ENCODE results near the gene CATSPERZ.

Gene CATSPERZ

GRCh38 chr11:64303109-64304031 is 3.2 kb downstream of the CATSPERZ start:
- Histone ChIP-seq H3K79me1 (ENCODE audit: low read depth, low read length) (peaks cover 10% of the 10 kb centered on the region), H3K9ac (ENCODE audit: low read depth, low read length, poor library complexity) (peak overlapping the region; percentile 63), H2BK5ac (ENCODE audit: low read length) (no peak overlapping the region), H3K27me3 (ENCODE audit: control insufficient read depth in 3 of 3, insufficient read depth in 3 of 3, low read depth in 1 of 3, low read length in 3 of 3) (peaks cover 17 to 43% (median 30%) of the 10 kb centered on the region in 3 experiments), H3K4me2 (ENCODE audit: insufficient read depth, low read length, poor library complexity, severe bottlenecking) (no peak overlapping the region), H3K4me1 (ENCODE audit: control insufficient read depth in 2 of 2, insufficient read depth in 1 of 2, low read depth in 1 of 2, low read length in 2 of 2) (peaks cover 12 to 25% of the 10 kb centered on the region in 2 donors), H3K9me3 (replicated peaks in 1 of 2; ENCODE audit: control insufficient read depth in 2 of 2, insufficient read depth in 1 of 2, low read depth in 1 of 2, low read length in 2 of 2) (no peaks in the 10 kb centered on the region), H3K4ac (ENCODE audit: low read length) (no peak overlapping the region), H2AK5ac (ENCODE audit: low read depth, low read length) (peak overlapping the region; percentile 82), H3K14ac (ENCODE audit: low read length) (no peak overlapping the region), H4K8ac (ENCODE audit: low read depth, low read length) (no peak overlapping the region), H3K18ac (ENCODE audit: low read length) (peak overlapping the region; percentile 52), H2BK12ac (ENCODE audit: low read length) (no peak overlapping the region), H3K23ac (ENCODE audit: low read depth, low read length, poor library complexity) (no peak overlapping the region), H4K91ac (ENCODE audit: low read depth, low read length, poor library complexity) (no peak overlapping the region), H3K27ac (replicated peaks; ENCODE audit: low read length) (no peak overlapping the region), H2BK15ac (ENCODE audit: low read length) (peak overlapping the region; percentile 7), H2AFZ (ENCODE audit: low read length) (no peak overlapping the region), H3K4me3 (ENCODE audit: low read length in 2 of 2) (no peak overlapping the region), H2BK120ac (ENCODE audit: low read depth, low read length) (no peak overlapping the region), H3K36me3 (replicated peaks in 1 of 2; ENCODE audit: control insufficient read depth in 2 of 2, insufficient read depth in 2 of 2, low read length in 2 of 2) (peaks cover 3 to 4% of the 10 kb centered on the region in 2 donors)
- no peak for DNase-seq (ENCODE audit: low spot score)
- WGBS, 2 donors (ENCODE audit: extremely low coverage in 2 of 2, insufficient read length in 2 of 2, insufficient replicate concordance in 1 of 2): no CpG with 5 or more reads among the region's 13 CpGs

- DNase-seq (ENCODE audit: low spot score): no peak
- peak overlapping the region; percentile 50 for H3K9ac ChIP-seq (ENCODE audit: low read depth, low read length, poor library complexity)
- H2BK120ac ChIP-seq (ENCODE audit: low read depth, low read length): no peak overlapping the region
- peak overlapping the region; percentile 87 for H2AFZ ChIP-seq (ENCODE audit: low read length)
- no peak overlapping the region for H3K4ac ChIP-seq (ENCODE audit: low read length)
- H3K4me2 ChIP-seq (ENCODE audit: insufficient read depth, low read length, poor library complexity, severe bottlenecking): no peak overlapping the region
- H2AK5ac ChIP-seq (ENCODE audit: low read depth, low read length): peak overlapping the region; percentile 82
- H2BK5ac ChIP-seq (ENCODE audit: low read length): no peak overlapping the region
- no peak overlapping the region for H2BK12ac ChIP-seq (ENCODE audit: low read length)
- H3K4me1 ChIP-seq (ENCODE audit: control insufficient read depth in 2 of 2, insufficient read depth in 1 of 2, low read depth in 1 of 2, low read length in 2 of 2): peaks cover 12 to 25% of the 10 kb centered on the region in 2 donors
- peaks cover 10% of the 10 kb centered on the region for H3K79me1 ChIP-seq (ENCODE audit: low read depth, low read length)
- WGBS, 2 donors (ENCODE audit: extremely low coverage in 2 of 2, insufficient read length in 2 of 2, insufficient replicate concordance in 1 of 2): no CpG with 5 or more reads among the region's 5 CpGs
- peaks cover 16 to 37% (median 24%) of the 10 kb centered on the region in 3 experiments for H3K27me3 ChIP-seq (ENCODE audit: control insufficient read depth in 3 of 3, insufficient read depth in 3 of 3, low read depth in 1 of 3, low read length in 3 of 3)
- H3K36me3 ChIP-seq (replicated peaks in 1 of 2; ENCODE audit: control insufficient read depth in 2 of 2, insufficient read depth in 2 of 2, low read length in 2 of 2): peaks cover 3 to 4% of the 10 kb centered on the region in 2 donors
- peak overlapping the region; percentile 52 for H3K18ac ChIP-seq (ENCODE audit: low read length)
- H4K8ac ChIP-seq (ENCODE audit: low read depth, low read length): no peak overlapping the region
- H3K27ac ChIP-seq (replicated peaks; ENCODE audit: low read length): no peak overlapping the region
- no peaks in the 10 kb centered on the region for H3K9me3 ChIP-seq (replicated peaks in 1 of 2; ENCODE audit: control insufficient read depth in 2 of 2, insufficient read depth in 1 of 2, low read depth in 1 of 2, low read length in 2 of 2)
- no peak overlapping the region for H3K14ac ChIP-seq (ENCODE audit: low read length)
- H3K4me3 ChIP-seq (ENCODE audit: low read length in 2 of 2): peak overlapping the region in 1 of 2 donors; percentile 57
- no peak overlapping the region for H4K91ac ChIP-seq (ENCODE audit: low read depth, low read length, poor library complexity)
- peak overlapping the region; percentile 7 for H2BK15ac ChIP-seq (ENCODE audit: low read length)
- H3K23ac ChIP-seq (ENCODE audit: low read depth, low read length, poor library complexity): no peak overlapping the region
Measured at GRCh38 chr11:64304032-64304315, 3.8 kb downstream of the CATSPERZ start.

DNA sequence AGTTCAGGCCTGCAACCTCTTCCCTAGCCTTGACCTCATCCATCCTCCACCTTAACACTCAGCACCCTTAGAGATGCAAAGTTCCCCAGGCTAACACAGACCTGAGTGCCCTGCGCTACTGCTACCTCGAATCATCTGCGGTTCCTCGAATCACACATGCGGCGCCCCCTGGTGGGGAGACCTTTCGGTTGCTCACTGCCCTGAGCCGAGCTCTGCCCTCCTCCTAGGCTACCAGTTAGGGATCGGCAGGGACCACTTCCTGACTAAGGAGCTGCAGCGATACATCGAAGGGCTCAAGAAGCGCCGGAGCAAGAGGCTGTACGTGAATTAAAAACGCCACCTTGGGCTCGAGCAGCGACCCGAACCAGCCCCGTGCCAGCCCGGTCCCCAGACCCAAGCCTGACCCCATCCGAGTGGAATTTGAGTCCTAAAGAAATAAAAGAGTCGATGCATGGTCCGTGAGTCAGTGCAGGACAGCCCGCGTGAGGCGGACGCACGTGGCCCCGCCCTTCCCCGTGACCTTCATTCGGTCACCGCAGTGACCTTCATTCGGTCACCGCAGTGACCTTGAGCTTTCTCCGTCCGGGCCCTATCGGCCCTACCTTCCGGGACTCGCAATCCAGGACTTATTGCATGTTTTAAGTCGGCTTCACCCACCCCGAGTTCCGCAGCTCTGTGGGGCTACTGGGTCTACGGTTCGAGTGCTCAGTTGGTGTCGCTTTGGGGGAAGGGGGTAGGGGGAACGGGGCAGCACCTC is 4.3 kb downstream of the CATSPERZ start:
- H3K27ac ChIP-seq (replicated peaks; ENCODE audit: low read length): peak overlapping the region; percentile 58
- peak overlapping the region; percentile 42 for H2BK5ac ChIP-seq (ENCODE audit: low read length)
- H3K4me1 ChIP-seq (ENCODE audit: control insufficient read depth in 2 of 2, insufficient read depth in 1 of 2, low read depth in 1 of 2, low read length in 2 of 2): peaks cover 12 to 23% of the 10 kb centered on the region in 2 donors
- peak; percentile 89 for DNase-seq (ENCODE audit: low spot score)
- H3K4ac ChIP-seq (ENCODE audit: low read length): no peak overlapping the region
- WGBS, 2 donors (ENCODE audit: extremely low coverage in 2 of 2, insufficient read length in 2 of 2, insufficient replicate concordance in 1 of 2): no CpG with 5 or more reads among the region's 46 CpGs
- H4K91ac ChIP-seq (ENCODE audit: low read depth, low read length, poor library complexity): no peak overlapping the region
- peak overlapping the region; percentile 93 for H3K4me2 ChIP-seq (ENCODE audit: insufficient read depth, low read length, poor library complexity, severe bottlenecking)
- H3K36me3 ChIP-seq (replicated peaks in 1 of 2; ENCODE audit: control insufficient read depth in 2 of 2, insufficient read depth in 2 of 2, low read length in 2 of 2): peaks cover 3 to 4% of the 10 kb centered on the region in 2 donors
- H3K79me1 ChIP-seq (ENCODE audit: low read depth, low read length): peaks cover 10% of the 10 kb centered on the region
- peak overlapping the region; percentile 57 to 83 for H3K4me3 ChIP-seq (ENCODE audit: low read length in 2 of 2)
- peak overlapping the region; percentile 87 for H2AFZ ChIP-seq (ENCODE audit: low read length)
- no peak overlapping the region for H2BK120ac ChIP-seq (ENCODE audit: low read depth, low read length)
- no peak overlapping the region for H4K8ac ChIP-seq (ENCODE audit: low read depth, low read length)
- H2AK5ac ChIP-seq (ENCODE audit: low read depth, low read length): peak overlapping the region; percentile 82
- H3K27me3 ChIP-seq (ENCODE audit: control insufficient read depth in 3 of 3, insufficient read depth in 3 of 3, low read depth in 1 of 3, low read length in 3 of 3): peaks cover 12 to 32% (median 19%) of the 10 kb centered on the region in 3 experiments
- H2BK12ac ChIP-seq (ENCODE audit: low read length): peak overlapping the region; percentile 14
- peak overlapping the region; percentile 79 for H2BK15ac ChIP-seq (ENCODE audit: low read length)
- peak overlapping the region; percentile 50 for H3K9ac ChIP-seq (ENCODE audit: low read depth, low read length, poor library complexity)
- no peaks in the 10 kb centered on the region for H3K9me3 ChIP-seq (replicated peaks in 1 of 2; ENCODE audit: control insufficient read depth in 2 of 2, insufficient read depth in 1 of 2, low read depth in 1 of 2, low read length in 2 of 2)
- H3K18ac ChIP-seq (ENCODE audit: low read length): peak overlapping the region; percentile 91
- peak overlapping the region; percentile 75 for H3K23ac ChIP-seq (ENCODE audit: low read depth, low read length, poor library complexity)
- peak overlapping the region; percentile 17 for H3K14ac ChIP-seq (ENCODE audit: low read length)

Measured in neuronal stem cell (in vitro differentiated cells).